HepG2 (cell line): ENCODE measurements around the gene DAB2IP. TPM values are rescaled to one million over a fixed set of nuclear protein-coding genes. Genes with fewer than 3 reads are reported as not detected.

ENCODE experiments used
- ATAC-seq: fragments of 200-7000 bp; cut with Tn5 transposase; 3 replicates; pipeline ENCODE4 v1.9.1; 2020; ENCODE audit warnings: mild to moderate bottlenecking, moderate library complexity
- BruUV-seq: library from RNA; stranded (reverse); fragments of 400-500 nt; replicated peaks from 2 replicates; lab custom pipeline; 2021; lab: Mats Ljungman, UMichigan
- CTCF ChIA-PET: fragments of 300-600 bp; formaldehyde crosslinking; extraction: SDS; loops from one replicate; lab custom pipeline; 2021; ENCODE audit warnings: low total read pairs, inconsistent platforms, low intra/inter-chr PET ratio; lab: Yijun Ruan, JAX
- POLR2A ChIA-PET: fragments of 350-600 bp; sonication (Branson Sonifier 250); formaldehyde crosslinking; loops from one replicate; lab custom pipeline; 2020; ENCODE audit warnings: antibody characterized with exemption, inconsistent platforms; lab: Yijun Ruan, JAX
- DNase-seq: peaks from one replicate; pipeline ENCODE4 v3.0.0-alpha.2; 2015; ENCODE audit warnings: low spot score
- FAIRE-seq: peaks from 3 replicates; lab custom pipeline; 2011; peaks lifted over from hg19 to GRCh38; lab: Jason Lieb, UNC
- H2AFZ ChIP-seq: one replicate; pipeline ENCODE4 v1.6.1; 2011; ENCODE audit warnings: low read length, inconsistent platforms
- H3K27ac ChIP-seq: fragments of 300-600 bp; 3 replicates; pipeline ENCODE4 v1.8.0; 2011; ENCODE audit warnings: mixed run types, mild to moderate bottlenecking, mixed read lengths, low read length, inconsistent platforms; ENCODE audit not compliant: insufficient read depth; ENCODE audit errors: extremely low read length
- H3K27me3 ChIP-seq, 2 experiments: fragments of 200-600 bp in 1 of 2; 2 replicates in 1 of 2; 3 replicates in 1 of 2; pipeline versions ENCODE4 v1.6.0 to v1.8.0; 2011; ENCODE audit warnings: low read length in 2 of 2, mild to moderate bottlenecking in 2 of 2, moderate library complexity in 2 of 2, inconsistent platforms in 1 of 2; ENCODE audit not compliant: insufficient read depth in 2 of 2, control insufficient read depth in 1 of 2
- H3K36me3 ChIP-seq, 2 experiments: fragments of 200-600 bp in 1 of 2; replicated peaks in 1 of 2; 2 replicates in 1 of 2; 3 replicates in 1 of 2; pipeline versions ENCODE4 v1.5.1 to v1.8.0; 2011; ENCODE audit warnings: low read length in 2 of 2, inconsistent platforms in 1 of 2; ENCODE audit not compliant: insufficient read depth in 2 of 2, control insufficient read depth in 1 of 2
- H3K4me1 ChIP-seq: 2 replicates; pipeline ENCODE4 v1.5.1; 2012; ENCODE audit warnings: low read length, inconsistent platforms; ENCODE audit not compliant: insufficient read depth
- H3K4me2 ChIP-seq: 2 replicates; pipeline ENCODE4 v1.6.0; 2011; ENCODE audit warnings: low read depth, low read length, inconsistent platforms
- H3K4me3 ChIP-seq, 3 experiments: fragments of 200-600 bp in 1 of 3; sonication (generic), shearing (Covaris generic) in 1 of 3; replicated peaks in 1 of 3; 2 replicates each; pipeline ENCODE4 v1.5.1; 2011 to 2016; ENCODE audit warnings: low read length in 3 of 3, inconsistent platforms in 2 of 3, low read depth in 2 of 3, mild to moderate bottlenecking in 2 of 3, control low read depth in 1 of 3, mixed read lengths in 1 of 3; ENCODE audit not compliant: insufficient read depth in 1 of 3
- H3K79me2 ChIP-seq: one replicate; pipeline ENCODE4 v1.6.1; 2011; ENCODE audit warnings: low read length, inconsistent platforms; ENCODE audit not compliant: insufficient read depth
- H3K9ac ChIP-seq: 2 replicates; pipeline ENCODE4 v1.6.0; 2011; ENCODE audit warnings: mild to moderate bottlenecking, low read depth, low read length, inconsistent platforms; ENCODE audit not compliant: insufficient read depth
- H3K9me3 ChIP-seq: 2 replicates; pipeline ENCODE4 v1.5.1; 2012; ENCODE audit warnings: mild to moderate bottlenecking, low read length
- H4K20me1 ChIP-seq: 2 replicates; pipeline ENCODE4 v1.6.0; 2011; ENCODE audit warnings: inconsistent platforms, mild to moderate bottlenecking, low read length, moderate library complexity; ENCODE audit not compliant: insufficient read depth
- ATF7-NPFF ChIP-seq: sonication (generic); formaldehyde crosslinking; IDR thresholded peaks from 2 replicates; pipeline ENCODE4 v1.8.1; 2023; ENCODE audit warnings: mild to moderate bottlenecking, low read depth, missing genetic modification reagents, moderate library complexity
- GZF1 ChIP-seq: sonication (generic); formaldehyde crosslinking; IDR thresholded peaks from 2 replicates; pipeline ENCODE4 v1.5.1; 2020; ENCODE audit warnings: mild to moderate bottlenecking, missing genetic modification reagents
- MED1 ChIP-seq: sonication (generic); formaldehyde crosslinking; IDR thresholded peaks from 2 replicates; pipeline ENCODE4 v1.4.0; 2020; ENCODE audit warnings: missing genetic modification reagents
- ZNF256 ChIP-seq: sonication (generic); formaldehyde crosslinking; conservative IDR thresholded peaks from 2 replicates; pipeline ENCODE4 v1.4.0; 2020; ENCODE audit warnings: missing genetic modification reagents
- ZNF432 ChIP-seq: sonication (generic); formaldehyde crosslinking; IDR thresholded peaks from 2 replicates; pipeline ENCODE4 v1.5.0; 2020; ENCODE audit warnings: missing genetic modification reagents, mild to moderate bottlenecking, borderline replicate concordance
- ZNF510 ChIP-seq: sonication (generic); formaldehyde crosslinking; IDR thresholded peaks from 2 replicates; pipeline ENCODE4 v1.4.0; 2020; ENCODE audit warnings: low read depth, mild to moderate bottlenecking, missing genetic modification reagents
- ZNF615 ChIP-seq: sonication (generic); formaldehyde crosslinking; IDR thresholded peaks from 2 replicates; pipeline ENCODE4 v1.5.0; 2020; ENCODE audit warnings: mild to moderate bottlenecking, missing genetic modification reagents, borderline replicate concordance
- ZNF672 ChIP-seq: sonication (generic); formaldehyde crosslinking; IDR thresholded peaks from 2 replicates; pipeline ENCODE4 v1.8.1; 2022; ENCODE audit warnings: missing genetic modification reagents
- WGBS: methylation state at CpG from one replicate; pipeline ENCODE4 v1.1.6; 2017; ENCODE audit warnings: low lambda C conversion rate; 5-methylcytosine and 5-hydroxymethylcytosine counted together
- in situ Hi-C: cut with HindIII; loops from 2 replicates; pipeline ENCODE4 v1.10.0; 2017; ENCODE audit warnings: low pct_unique_long_range_greater_than_20kb; ENCODE audit not compliant: extremely low pct_ligation_motif_present
- intact Hi-C: fragments of 100-400 bp; cut with micrococcal nuclease; formaldehyde crosslinking; loops from one replicate; pipeline ENCODE4 v1.10.0; 2022; ENCODE audit not compliant: unreplicated experiment
- polyA plus RNA-seq, 8 experiments: library from polyadenylated mRNA; depleted of rRNA in 3 of 8; stranded (reverse) in 7 of 8; unstranded in 1 of 8; fragments of >200 nt; fragmentation: Illumina TruSeq in 4 of 8; extraction: Trizol in 4 of 8; gene quantifications; 2 replicates each; pipeline versions ENCODE4 v1.2.1 to v1.2.3, GENCODE V29; 2011 to 2016; ENCODE audit warnings: low read depth in 4 of 8, missing spikeins in 1 of 8, mixed read lengths in 1 of 8; ENCODE audit not compliant: insufficient read depth in 1 of 8
- total RNA-seq, 5 experiments: library from RNA; depleted of rRNA; stranded (reverse); fragments of >200 nt; fragmentation: Illumina TruSeq; extraction: Trizol; gene quantifications; 2 replicates each; pipeline ENCODE4 v1.2.3, GENCODE V29; 2016; ENCODE audit warnings: low read depth in 1 of 5
- TF ChIP-seq, protein P1 (sequence below): sonication (generic); formaldehyde crosslinking; IDR thresholded peaks from 2 replicates; pipeline ENCODE4 v1.5.0; 2020; ENCODE audit warnings: mild to moderate bottlenecking, missing genetic modification reagents
- TF ChIP-seq, protein P2 (sequence below): sonication (generic); formaldehyde crosslinking; IDR thresholded peaks from 2 replicates; pipeline ENCODE4 v1.4.0; 2020; ENCODE audit warnings: missing genetic modification reagents

DAB2IP gene
- total and polyA plus RNA-seq, 2 of the 13 experiments (the other 11 are each of a cell fraction or from before 2014, with no cell fraction given), result 25.3 to 37.9 TPM

DNA sequence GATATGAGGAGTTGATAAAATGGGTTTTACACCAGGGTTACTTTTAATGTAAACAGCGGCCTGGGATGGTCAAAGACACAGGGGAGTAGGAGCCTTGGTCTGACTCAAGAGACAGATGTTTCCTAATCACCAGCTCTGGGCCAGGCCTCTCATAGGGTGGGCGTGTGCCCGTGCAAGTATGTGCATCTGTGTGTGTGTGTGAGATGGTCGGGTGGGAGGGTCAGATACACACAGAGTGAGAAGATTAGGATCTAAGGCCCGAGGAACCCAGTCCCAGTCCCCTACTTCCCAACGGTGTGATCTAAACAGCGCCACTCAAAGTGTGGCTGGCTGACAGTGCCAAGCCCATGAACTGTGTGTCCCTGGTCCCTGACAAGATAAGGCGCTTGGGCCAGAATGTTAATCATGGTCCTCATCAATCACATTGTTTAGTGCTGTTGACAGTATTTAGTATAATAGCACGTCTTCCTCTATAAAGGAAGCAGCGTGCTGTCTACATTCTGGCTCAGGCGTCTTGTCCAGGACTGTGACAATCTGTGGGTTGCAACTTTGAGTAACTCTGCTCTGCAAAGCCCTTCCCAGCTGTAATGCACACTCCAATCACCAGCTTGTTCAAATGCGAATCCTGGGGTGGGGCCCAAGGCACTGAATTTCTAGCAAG, 173.7 kb downstream of the DAB2IP start:
- H3K4me3 ChIP-seq, result no peak overlapping the region
- no peak overlapping the region for H3K9ac ChIP-seq
- BruUV-seq, result no TSS peak
- H3K4me2 ChIP-seq, result no peak overlapping the region
- intact Hi-C loops (loop anchor here (10.0 kb wide), 1 partner anchor 80 kb away; no protein-coding TSS in a partner anchor), in situ Hi-C loops (no loop called here)
- H2AFZ ChIP-seq, result no peak overlapping the region
- H3K79me2 ChIP-seq, result no peaks in the 10 kb centered on the region
- 59% methylated on average over 11 of the region's 12 CpGs for WGBS
- CTCF ChIA-PET, result no interaction called here
- DNase-seq (no peak), FAIRE-seq (no peak), ATAC-seq (no peak)
- H3K36me3 ChIP-seq, result no peaks in the 10 kb centered on the region
- POLR2A ChIA-PET, result no interaction called here
- peaks cover 8% of the 10 kb centered on the region for H3K4me1 ChIP-seq
- no peak overlapping the region for H3K27ac ChIP-seq
- H3K9me3 ChIP-seq, result no peaks in the 10 kb centered on the region
- H4K20me1 ChIP-seq, result no peaks in the 10 kb centered on the region
- H3K27me3 ChIP-seq, result peaks cover 0 to 17% of the 10 kb centered on the region in 2 experiments; a peak in 2 of 5 replicates
- TF ChIP-seq ZNF672 (CRISPR knock-in tag) (no peak), ATF7-NPFF (CRISPR knock-in tag) (no peak), ZNF256 (CRISPR knock-in tag) (no peak), ZNF615 (CRISPR knock-in tag) (no peak), MED1 (CRISPR knock-in tag) (no peak), ZNF432 (CRISPR knock-in tag) (no peak), ZNF510 (no peak), GZF1 (CRISPR knock-in tag) (no peak)
- TF ChIP-seq, protein P1, sequence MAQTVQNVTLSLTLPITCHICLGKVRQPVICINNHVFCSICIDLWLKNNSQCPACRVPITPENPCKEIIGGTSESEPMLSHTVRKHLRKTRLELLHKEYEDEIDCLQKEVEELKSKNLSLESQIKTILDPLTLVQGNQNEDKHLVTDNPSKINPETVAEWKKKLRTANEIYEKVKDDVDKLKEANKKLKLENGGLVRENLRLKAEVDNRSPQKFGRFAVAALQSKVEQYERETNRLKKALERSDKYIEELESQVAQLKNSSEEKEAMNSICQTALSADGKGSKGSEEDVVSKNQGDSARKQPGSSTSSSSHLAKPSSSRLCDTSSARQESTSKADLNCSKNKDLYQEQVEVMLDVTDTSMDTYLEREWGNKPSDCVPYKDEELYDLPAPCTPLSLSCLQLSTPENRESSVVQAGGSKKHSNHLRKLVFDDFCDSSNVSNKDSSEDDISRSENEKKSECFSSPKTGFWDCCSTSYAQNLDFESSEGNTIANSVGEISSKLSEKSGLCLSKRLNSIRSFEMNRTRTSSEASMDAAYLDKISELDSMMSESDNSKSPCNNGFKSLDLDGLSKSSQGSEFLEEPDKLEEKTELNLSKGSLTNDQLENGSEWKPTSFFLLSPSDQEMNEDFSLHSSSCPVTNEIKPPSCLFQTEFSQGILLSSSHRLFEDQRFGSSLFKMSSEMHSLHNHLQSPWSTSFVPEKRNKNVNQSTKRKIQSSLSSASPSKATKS (CRISPR knock-in tag), result no peak
- TF ChIP-seq, protein P2, sequence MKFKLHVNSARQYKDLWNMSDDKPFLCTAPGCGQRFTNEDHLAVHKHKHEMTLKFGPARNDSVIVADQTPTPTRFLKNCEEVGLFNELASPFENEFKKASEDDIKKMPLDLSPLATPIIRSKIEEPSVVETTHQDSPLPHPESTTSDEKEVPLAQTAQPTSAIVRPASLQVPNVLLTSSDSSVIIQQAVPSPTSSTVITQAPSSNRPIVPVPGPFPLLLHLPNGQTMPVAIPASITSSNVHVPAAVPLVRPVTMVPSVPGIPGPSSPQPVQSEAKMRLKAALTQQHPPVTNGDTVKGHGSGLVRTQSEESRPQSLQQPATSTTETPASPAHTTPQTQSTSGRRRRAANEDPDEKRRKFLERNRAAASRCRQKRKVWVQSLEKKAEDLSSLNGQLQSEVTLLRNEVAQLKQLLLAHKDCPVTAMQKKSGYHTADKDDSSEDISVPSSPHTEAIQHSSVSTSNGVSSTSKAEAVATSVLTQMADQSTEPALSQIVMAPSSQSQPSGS (CRISPR knock-in tag), result no peak
